HG02798 (cell line): Measurements from ENCODE around the gene CNNM2.

ENCODE experiments used
- ATAC-seq: cut with Tn5 transposase; IDR thresholded peaks from one replicate; pipeline ENCODE4 v1.9.1; 2021; ENCODE audit warnings: mild to moderate bottlenecking; ENCODE audit not compliant: unreplicated experiment, poor library complexity

The CNNM2 gene

DNA sequence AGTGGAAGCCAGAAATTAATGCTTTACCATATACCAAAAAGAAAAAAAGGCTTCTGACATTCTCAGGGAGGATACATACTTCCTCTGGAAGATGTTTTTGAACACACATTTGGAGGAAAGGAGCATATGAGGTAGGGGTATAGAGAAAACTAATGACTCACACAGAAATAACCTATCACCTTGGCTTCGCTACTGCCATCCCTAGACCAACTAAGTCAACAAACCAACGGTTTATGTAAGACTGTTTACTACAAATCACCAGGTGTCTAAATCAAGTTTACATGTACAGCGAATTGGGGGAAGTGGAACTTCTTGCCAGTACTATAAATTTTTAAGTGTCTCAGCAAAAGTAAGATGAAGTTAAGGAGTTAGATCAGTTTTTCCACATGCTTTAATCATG is 178.0 kb downstream of the CNNM2 start:
- no peak for ATAC-seq

DNA sequence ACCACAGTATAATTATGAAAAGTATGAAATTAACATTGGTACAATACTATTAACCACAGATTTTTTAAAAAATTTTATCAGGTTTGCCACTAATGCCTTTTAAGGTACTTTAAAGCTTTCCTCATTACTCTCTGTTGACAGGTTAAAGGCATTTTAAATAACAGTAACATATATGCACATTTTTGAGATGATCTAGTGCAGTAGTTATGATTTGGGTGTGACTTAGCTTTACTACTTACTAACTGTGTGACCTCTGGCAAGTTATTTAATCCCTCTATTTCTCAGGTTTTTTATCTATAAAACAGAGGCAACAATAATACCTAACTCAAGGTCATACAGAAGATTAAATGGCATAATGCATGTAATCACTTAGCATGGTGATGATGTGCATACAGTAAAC is 180.1 kb downstream of the CNNM2 start:
- no peak for ATAC-seq

DNA sequence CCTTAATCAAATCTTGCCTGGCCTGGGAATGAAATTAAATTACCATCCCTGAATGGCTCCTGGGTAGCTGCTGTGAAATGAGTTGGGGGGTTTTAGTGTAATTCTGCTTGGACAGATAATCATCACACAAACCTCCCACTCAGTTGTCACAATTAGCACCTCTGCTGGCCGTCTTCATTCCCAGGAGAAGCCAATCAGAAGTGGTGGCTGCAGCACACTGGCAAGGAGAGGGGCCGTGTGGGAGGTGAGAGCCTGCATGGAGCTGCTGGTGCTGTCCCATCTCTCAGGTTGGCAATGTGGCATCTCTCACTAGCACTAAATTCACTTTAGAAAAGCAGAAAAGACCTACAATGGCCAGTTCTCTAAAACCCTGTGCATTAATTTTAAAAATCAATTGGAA is 182.5 kb downstream of the CNNM2 start:
- ATAC-seq: no peak

DNA sequence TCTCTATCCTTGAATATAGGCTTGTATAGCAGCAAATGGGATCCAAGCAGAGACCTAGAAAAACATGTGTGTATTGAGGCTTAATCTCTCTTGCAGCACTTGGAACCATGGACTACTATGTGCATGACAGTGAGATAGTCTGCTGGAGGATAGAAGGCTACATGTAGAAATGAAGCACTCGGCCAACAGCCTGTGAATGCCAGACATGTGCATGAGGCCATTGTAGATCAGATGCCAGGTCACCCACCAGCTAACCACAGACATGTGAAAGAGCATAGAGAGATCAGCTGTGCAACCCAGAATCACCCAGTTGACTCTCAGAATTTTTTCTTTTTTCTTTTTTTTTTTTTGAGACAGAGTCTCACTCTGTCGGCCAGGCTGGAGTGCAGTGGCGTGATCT is 184.1 kb downstream of the CNNM2 start:
- no peak for ATAC-seq

- ATAC-seq: no peak
These were observed 185.9 kb downstream of the CNNM2 start for GRCh38 chr10:103103989-103104388.

GRCh38 chr10:103104721-103105120 is 186.6 kb downstream of the CNNM2 start:
- no peak for ATAC-seq

DNA sequence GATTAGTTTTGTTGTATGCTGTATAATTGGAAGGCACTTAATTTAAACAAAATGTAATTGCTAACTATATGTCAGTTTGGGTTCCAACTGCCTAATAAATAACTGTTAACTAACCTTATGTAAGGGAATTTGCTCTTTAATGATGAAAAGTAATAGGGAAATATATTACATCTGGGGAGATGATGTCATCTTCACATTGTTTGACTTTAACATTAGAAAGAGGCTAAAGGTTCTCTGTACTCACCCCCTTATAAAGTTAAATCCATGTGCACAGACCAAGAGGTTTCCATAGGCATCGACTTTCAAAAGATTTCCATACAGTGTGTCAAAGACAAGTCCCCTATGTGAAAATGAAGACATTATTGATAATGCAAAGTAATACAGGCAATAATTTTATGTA is 187.4 kb downstream of the CNNM2 start:
- ATAC-seq: no peak

- no peak for ATAC-seq
These were observed 188.4 kb downstream of the CNNM2 start for GRCh38 chr10:103106539-103106938.

DNA sequence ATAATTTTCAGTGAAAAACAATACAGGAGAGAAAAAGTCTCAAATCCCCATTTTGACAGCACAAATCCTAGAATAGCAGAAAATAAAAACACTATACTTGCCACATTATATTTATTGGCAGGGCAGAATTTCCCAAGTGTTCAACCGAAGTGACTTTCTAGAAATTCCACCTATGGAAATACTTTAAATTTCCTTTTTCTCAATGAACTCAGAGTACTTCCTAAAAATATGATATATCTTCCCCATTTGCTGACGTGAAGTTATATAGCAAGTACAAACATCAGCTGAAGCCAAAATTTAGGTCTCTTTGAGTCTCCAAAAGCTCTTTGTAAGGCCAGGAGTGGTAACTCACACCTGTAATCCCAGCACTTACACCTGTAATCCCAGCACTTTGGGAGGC is 191.7 kb downstream of the CNNM2 start:
- no peak for ATAC-seq

DNA sequence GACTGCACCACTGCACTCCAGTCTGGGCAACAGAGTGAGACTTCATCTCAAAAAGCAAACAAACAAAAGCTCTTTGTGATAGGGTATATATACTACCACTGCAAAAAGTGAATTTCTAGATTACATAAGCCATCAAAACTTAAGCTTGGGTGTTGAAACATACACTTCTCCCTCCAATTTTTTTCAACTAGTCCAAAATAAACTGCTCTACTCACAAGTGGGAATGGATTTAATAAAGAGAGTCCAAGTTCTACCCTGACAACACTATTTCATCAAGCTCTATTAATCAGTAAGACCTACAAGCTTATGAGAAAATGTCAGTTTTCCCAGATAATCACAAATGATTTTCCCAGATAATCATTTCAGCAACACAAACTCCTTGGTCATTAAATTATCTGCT is 192.3 kb downstream of the CNNM2 start:
- ATAC-seq: no peak

- peak; percentile 78 for ATAC-seq
These were observed 193.2 kb downstream of the CNNM2 start for GRCh38 chr10:103111031-103111917.

DNA sequence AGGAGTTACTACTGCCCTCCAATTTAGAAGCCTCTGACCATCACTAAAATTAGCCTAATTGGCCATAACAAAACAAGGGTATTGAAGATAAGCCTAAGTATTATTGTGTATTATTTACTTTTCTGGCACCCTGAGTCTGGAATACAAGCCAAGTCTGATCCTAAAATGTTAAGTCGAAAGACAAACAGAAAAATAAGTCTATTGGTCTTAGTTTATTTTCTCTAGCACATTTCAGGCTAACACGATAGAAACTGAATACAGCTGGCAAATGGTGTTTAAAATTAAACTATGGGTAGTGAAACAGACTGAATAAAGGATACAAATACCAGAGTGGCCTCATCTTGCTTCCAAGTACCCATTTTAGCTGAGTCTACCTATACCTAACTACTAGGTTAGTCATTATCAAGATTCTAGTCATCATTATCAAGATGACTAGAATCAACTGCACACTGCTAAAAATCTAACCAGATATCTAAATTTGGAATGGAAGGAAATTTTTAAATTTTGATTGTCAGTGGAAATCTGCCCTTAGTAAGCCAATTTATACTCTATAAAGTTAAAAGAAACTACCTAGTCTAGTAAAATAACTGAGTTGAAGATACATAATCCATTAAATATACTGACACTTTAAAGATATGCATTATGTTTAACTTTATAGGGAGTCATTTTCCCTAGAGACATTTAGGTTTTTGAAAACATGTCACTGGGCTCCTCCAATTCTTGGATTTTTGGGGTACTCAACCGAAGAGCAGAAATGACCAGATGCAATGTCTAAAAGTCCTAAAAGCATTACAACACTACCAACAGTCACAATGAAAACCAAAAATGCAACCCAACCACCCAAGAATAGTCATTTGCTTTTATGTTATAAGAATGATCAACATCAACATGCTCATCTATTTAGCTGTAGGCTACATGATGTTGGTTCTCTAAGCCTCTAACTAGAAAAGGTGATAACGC is 194.1 kb downstream of the CNNM2 start:
- peak; percentile 50 for ATAC-seq

DNA sequence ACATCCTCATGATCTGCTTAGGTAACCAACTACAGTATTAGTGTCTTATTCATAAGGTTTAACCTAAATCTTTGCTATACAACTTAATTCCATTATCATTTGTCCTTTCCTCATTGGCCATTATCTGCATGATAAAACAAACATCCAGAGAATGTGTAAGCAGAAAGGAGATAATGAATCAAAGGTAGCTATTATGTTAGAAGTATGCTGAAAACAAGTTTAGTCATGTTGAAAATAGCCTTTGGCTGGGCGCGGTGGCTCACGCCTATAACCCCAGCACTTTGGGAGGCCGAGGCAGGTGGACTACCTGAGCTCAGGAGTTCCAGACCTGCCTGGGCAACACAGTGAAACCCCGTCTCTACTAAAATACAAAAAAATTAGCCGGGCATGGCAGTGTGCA is 196.8 kb downstream of the CNNM2 start:
- no peak for ATAC-seq

DNA sequence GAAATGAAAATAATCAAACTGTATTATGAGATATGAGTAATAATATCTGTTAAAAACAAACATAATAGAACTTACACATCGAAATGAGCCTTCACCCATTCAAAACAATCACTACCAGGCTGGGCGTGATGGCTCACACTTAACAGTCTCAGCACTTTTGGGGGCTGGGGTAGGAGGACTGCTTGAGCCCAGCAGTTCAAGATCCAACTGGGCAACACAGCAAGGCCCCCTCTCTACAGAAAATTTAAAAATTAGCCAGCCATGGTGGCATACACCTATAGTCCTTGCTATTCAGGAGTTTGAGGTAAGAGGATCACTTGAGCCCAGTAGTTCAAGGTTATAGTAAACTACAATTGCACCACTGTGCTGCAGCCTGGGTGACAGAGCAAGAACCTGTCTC is 199.2 kb downstream of the CNNM2 start:
- ATAC-seq: no peak

DNA sequence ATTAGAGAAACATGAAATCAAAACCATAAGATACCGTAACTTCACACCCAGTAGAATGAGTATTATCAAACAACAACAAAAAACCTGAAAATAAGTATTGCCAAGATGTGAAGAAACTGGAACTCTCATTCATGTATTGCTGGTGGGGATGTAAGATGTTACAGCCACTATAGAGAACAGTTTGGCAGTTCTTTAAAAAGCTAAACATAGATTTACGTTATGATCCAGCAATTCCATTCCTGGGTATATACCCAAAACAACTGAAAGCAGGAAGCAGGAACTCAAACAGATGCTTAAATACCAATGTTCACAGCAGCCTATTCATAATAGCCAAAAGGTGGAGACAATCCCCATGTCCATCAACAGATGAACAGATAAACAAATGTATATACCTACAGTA is 202.5 kb downstream of the CNNM2 start:
- no peak for ATAC-seq

GRCh38 chr10:103120977-103121735 is 203.1 kb downstream of the CNNM2 start:
- no peak for ATAC-seq

- ATAC-seq: no peak
These were observed 205.4 kb downstream of the CNNM2 start for GRCh38 chr10:103123282-103124024.

DNA sequence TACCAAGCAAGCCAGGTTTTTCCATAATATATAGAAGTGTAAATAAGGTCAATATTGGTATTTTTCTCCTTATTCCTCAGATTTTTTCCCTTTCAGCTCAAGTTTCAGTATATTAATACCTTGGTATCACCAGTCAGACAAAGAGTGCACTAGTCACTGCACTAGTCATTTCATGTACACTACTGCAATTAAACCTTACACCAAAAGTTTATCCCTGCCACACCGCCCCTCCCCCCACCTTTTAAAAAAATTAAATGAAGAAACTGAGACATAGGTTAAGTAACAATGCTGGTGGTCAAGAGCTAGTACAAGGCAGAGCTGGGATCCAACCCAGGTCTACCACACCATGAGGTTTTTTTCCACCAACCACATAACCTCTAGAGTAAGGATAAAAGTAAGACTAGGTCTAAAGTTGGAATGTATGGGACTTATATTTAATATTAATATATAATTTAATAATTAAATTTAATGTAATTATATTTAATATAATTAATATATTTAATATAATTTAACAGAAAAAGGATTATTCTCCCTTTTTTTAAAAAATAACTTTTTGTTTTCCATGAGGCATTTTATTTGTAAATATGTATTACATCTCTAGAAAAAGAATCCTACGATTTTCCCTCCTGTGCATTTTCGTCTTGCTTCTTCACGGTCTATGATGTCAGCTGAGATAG is 206.5 kb downstream of the CNNM2 start:
- no peak for ATAC-seq
